ENCODE measurements around the gene PLK5.

Gene PLK5

GRCh38 chr19:1481893-1482360 lies 42.0 kb upstream of the PLK5 start:
- DNase-seq (ENCODE audit: extremely low read depth, low read depth), result no peak
- H3K4me3 ChIP-seq (replicated peaks; ENCODE audit: low read depth, low read length), result no peak overlapping the region
- no peak for TF ChIP-seq CTCF (IDR thresholded peaks at IDR 0.05; ENCODE audit: low read depth, low read length, missing control alignments)

GRCh38 chr19:1482361-1483130 lies 41.3 kb upstream of the PLK5 start:
- no peak for DNase-seq (ENCODE audit: extremely low read depth, low read depth)
- no peak overlapping the region for H3K4me3 ChIP-seq (replicated peaks; ENCODE audit: low read depth, low read length)
- no peak for TF ChIP-seq CTCF (IDR thresholded peaks at IDR 0.05; ENCODE audit: low read depth, low read length, missing control alignments)

- no peak for DNase-seq (ENCODE audit: extremely low read depth, low read depth)
- TF ChIP-seq CTCF (IDR thresholded peaks at IDR 0.05; ENCODE audit: low read depth, low read length, missing control alignments), result no peak
- H3K4me3 ChIP-seq (replicated peaks; ENCODE audit: low read depth, low read length), result no peak overlapping the region
These were observed 40.5 kb upstream of the PLK5 start for GRCh38 chr19:1483131-1483978.

GRCh38 chr19:1483979-1484428 lies 39.9 kb upstream of the PLK5 start:
- TF ChIP-seq CTCF (IDR thresholded peaks at IDR 0.05; ENCODE audit: low read depth, low read length, missing control alignments), result no peak
- no peak for DNase-seq (ENCODE audit: extremely low read depth, low read depth)
- H3K4me3 ChIP-seq (replicated peaks; ENCODE audit: low read depth, low read length), result no peak overlapping the region

- no peak for DNase-seq (ENCODE audit: extremely low read depth, low read depth)
- H3K4me3 ChIP-seq (replicated peaks; ENCODE audit: low read depth, low read length), result no peak overlapping the region
- TF ChIP-seq CTCF (IDR thresholded peaks at IDR 0.05; ENCODE audit: low read depth, low read length, missing control alignments), result no peak
These were observed 36.9 kb upstream of the PLK5 start for GRCh38 chr19:1486720-1487575.

- no peak for DNase-seq (ENCODE audit: extremely low read depth, low read depth)
- TF ChIP-seq CTCF (IDR thresholded peaks at IDR 0.05; ENCODE audit: low read depth, low read length, missing control alignments), result no peak
- no peak overlapping the region for H3K4me3 ChIP-seq (replicated peaks; ENCODE audit: low read depth, low read length)
These were observed 36.1 kb upstream of the PLK5 start for GRCh38 chr19:1487576-1488281.
